GM12873 (cell line): Measurements from ENCODE around the gene OR5B17.

Experiments used
- TF ChIP-seq, protein P1 (sequence below): IDR thresholded peaks from 2 replicates; pipeline ENCODE4 v1.5.1; 2012; ENCODE audit warnings: low read depth, mild to moderate bottlenecking, moderate library complexity, low read length, control low read depth; ENCODE audit not compliant: insufficient read depth; ENCODE audit errors: missing control alignments

The OR5B17 gene

GRCh38 chr11:58358969-58359368, at the start of gene OR5B17:
Gene OR5B17 (minus strand): TSS chr11:58359069. CDS start chr11:58359069, 0 bp downstream.
- TF ChIP-seq, protein P1, sequence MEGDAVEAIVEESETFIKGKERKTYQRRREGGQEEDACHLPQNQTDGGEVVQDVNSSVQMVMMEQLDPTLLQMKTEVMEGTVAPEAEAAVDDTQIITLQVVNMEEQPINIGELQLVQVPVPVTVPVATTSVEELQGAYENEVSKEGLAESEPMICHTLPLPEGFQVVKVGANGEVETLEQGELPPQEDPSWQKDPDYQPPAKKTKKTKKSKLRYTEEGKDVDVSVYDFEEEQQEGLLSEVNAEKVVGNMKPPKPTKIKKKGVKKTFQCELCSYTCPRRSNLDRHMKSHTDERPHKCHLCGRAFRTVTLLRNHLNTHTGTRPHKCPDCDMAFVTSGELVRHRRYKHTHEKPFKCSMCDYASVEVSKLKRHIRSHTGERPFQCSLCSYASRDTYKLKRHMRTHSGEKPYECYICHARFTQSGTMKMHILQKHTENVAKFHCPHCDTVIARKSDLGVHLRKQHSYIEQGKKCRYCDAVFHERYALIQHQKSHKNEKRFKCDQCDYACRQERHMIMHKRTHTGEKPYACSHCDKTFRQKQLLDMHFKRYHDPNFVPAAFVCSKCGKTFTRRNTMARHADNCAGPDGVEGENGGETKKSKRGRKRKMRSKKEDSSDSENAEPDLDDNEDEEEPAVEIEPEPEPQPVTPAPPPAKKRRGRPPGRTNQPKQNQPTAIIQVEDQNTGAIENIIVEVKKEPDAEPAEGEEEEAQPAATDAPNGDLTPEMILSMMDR, result no peak

GRCh38 chr11:58406774-58407173, 47.9 kb upstream of the OR5B17 start, which contains the start of gene OR5B3:
Gene OR5B3 (minus strand): TSS chr11:58406874. CDS start chr11:58403409, 3,465 bp downstream.
- TF ChIP-seq, protein P1, result no peak

DNA sequence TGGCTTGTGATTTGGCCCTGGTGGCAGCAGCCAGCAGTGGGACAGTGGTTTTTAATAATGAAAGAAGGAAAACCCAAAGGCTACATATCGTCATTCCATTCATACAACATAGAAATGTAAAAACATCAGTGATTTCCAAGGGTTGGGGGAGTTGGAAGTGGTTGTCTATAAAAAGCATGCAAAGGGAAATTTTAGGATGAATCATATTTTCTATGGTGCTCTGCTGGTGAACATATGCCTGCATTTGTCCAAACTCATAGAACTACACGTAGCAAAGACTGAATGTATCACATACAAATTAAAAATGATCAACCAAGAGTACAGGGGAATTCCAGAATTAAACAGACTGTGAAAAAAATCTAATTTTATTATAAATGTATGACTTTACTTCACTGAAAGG, 36.7 kb upstream of the OR5B17 start:
- TF ChIP-seq, protein P1, result no peak

DNA sequence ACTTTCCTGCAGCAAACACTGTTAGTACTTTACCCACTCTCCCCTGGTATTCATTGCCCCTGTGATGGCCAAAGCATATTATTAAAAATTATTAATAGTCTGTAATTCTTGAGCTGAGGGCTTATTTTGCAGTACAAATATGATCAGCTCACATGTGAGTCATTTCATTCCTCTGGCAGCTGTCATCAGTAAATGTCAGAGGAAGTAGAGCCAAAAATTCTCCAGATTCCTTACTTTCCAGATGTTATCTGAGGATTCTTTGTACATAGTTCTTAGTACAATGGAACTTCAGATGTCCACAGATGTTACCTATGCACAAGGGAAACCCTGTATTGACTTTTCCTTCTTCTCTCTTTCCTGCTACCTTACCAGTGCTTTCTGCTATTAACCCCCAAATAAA, 35.3 kb upstream of the OR5B17 start:
- TF ChIP-seq, protein P1, result no peak

DNA sequence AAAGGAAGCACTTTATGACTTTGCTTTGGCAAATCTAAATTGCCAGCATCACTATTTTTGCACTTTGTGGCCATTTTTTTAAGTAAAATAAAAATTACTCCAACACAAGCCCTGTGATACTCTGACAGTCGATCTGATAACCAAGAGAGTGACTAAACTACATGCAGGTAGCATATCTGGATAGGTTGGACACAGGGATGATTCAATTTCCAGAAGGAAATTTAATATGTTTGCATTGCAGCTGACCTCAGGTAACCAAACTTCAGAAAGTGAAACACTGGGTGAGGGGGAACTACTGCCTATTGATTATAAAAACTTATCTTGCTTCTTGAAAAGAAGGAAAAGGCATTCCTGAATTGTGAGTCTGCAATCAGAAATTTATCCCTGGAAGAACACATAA, 33.9 kb upstream of the OR5B17 start:
- TF ChIP-seq, protein P1, result no peak

DNA sequence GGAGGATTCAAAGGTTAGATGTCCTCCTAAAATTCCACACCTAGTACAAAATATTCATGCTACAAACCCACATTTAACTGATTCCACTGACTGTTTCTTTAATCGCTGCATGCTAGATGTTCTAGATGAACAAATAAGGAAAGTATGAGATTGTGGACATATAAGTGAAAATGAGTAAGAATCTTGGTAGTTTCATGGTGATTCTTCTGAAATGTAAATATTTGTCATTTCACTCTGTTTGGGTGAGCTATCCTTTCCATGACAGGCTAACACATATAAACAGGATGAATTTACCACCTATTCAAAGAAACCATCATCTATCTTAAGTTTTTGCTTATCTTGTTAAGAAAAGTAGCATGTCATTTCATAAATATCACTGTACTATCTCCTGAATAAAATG, 33.0 kb upstream of the OR5B17 start:
- TF ChIP-seq, protein P1, result no peak

DNA sequence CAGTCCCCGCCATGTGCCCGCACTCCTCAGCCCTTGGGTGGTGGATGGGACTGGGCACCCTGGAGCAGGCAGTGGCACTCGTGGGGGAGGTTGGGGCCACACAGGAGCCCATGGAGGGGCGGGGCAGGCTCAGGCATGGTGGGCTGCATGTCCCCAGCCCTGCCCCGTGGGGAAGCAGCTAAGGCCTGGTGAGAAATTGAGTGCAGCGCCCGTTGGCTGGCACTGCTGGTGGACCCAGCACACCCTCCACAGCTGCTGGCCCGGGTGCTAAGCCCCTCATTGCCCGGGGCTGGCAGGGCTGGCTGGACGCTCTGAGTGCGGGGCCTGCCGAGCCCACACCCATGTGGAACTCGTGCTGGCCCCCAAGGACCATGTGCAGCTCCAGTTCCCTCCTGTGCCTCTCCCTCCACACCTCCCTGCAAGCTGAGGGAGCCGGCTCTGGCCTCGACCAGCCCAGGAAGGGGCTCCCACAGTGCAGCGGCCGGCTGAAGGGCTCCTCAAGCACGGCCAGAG, 31.7 kb upstream of the OR5B17 start:
- TF ChIP-seq, protein P1, result no peak

- TF ChIP-seq, protein P1, result no peak
These were observed 4.1 kb downstream of the OR5B17 start for GRCh38 chr11:58354727-58355126.
